Measurements from ENCODE around the gene SH3TC2. TPM values are rescaled to one million over a fixed set of nuclear protein-coding genes. Genes with fewer than 3 reads are reported as not detected.
A peak's percentile ranks its signal among the peaks of the same experiment; 100 is the strongest.

SH3TC2 gene
- total and polyA plus RNA-seq, 2 of the 4 experiments (the other 2 are of a cell fraction) = 3.4 to 7.9 TPM

DNA sequence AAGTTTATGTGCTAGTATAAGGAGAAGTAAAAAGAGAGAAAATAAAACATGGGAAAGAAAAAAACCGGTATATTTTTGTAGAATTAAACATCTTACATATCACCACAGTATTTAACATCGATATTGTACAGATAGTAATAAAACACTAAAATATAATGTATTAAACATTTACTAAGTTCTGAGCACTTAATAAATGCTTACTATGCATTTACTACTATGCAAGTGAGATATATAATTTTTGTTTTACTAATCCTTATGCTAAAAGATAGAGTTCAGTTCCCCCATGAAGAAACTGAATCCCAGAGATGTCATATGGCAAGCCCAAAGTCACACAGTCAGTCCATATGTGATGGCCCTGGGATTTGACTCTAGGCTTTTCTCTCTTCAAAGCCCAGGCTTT lies 51.1 kb downstream of the SH3TC2 start:
- Histone ChIP-seq H4K5ac (ENCODE audit: low read depth, low read length) (no peak overlapping the region), H3K4ac (ENCODE audit: low read depth, low read length) (no peak overlapping the region), H4K91ac (ENCODE audit: insufficient read depth, low read depth, low read length) (no peak overlapping the region), H3K27me3 (ENCODE audit: control insufficient read depth, insufficient read depth, low read length) (no peaks in the 10 kb centered on the region), H2AK9ac (replicated peaks; ENCODE audit: low read depth, low read length, poor library complexity) (no peak overlapping the region), H3K14ac (replicated peaks; ENCODE audit: low read depth, low read length) (no peak overlapping the region), H3K4me1 (ENCODE audit: control insufficient read depth, insufficient read depth, low read length) (peaks cover 4% of the 10 kb centered on the region), H2BK20ac (ENCODE audit: low read depth, low read length) (no peak overlapping the region), H3K18ac (ENCODE audit: low read depth, low read length) (no peak overlapping the region), H3K9ac (ENCODE audit: low read depth, low read length) (no peak overlapping the region), H2BK120ac (ENCODE audit: low read depth, low read length) (no peak overlapping the region), H2AK5ac (ENCODE audit: low read depth, low read length) (no peak overlapping the region), H4K8ac (ENCODE audit: low read depth in 2 of 2, low read length in 2 of 2) (no peak overlapping the region), H3K36me3 (ENCODE audit: control insufficient read depth, insufficient read depth, low read length) (no peaks in the 10 kb centered on the region), H3K56ac (ENCODE audit: extremely low read depth, insufficient read depth, low read length) (no peak overlapping the region), H3K79me1 (ENCODE audit: low read depth in 1 of 2, low read length in 2 of 2) (no peaks in the 10 kb centered on the region), H3K9me1 (ENCODE audit: insufficient read depth, low read length) (no peaks in the 10 kb centered on the region), H2BK5ac (ENCODE audit: low read depth, low read length, poor library complexity, severe bottlenecking) (no peak overlapping the region), H3K4me2 (ENCODE audit: low read depth, low read length) (no peak overlapping the region), H3K4me3 (ENCODE audit: insufficient read depth, low read depth, low read length) (no peak overlapping the region), H4K20me1 (ENCODE audit: insufficient read depth, low read length) (no peaks in the 10 kb centered on the region), H3K9me3 (ENCODE audit: control insufficient read depth, insufficient read depth, low read length) (no peaks in the 10 kb centered on the region), H2BK15ac (ENCODE audit: low read depth, low read length) (no peak overlapping the region), H3K27ac (ENCODE audit: insufficient read depth, low read length) (no peak overlapping the region), H3K23ac (ENCODE audit: low read depth, low read length) (no peak overlapping the region), H2AFZ (replicated peaks; ENCODE audit: low read length, poor library complexity) (no peak overlapping the region)
- TF ChIP-seq MAZ (IDR thresholded peaks at IDR 0.05; ENCODE audit: borderline replicate concordance, low read depth, low read length) (no peak), MAFK (IDR thresholded peaks at IDR 0.05; ENCODE audit: low read depth, low read length) (peak; percentile 89), SMC3 (IDR thresholded peaks at IDR 0.05; ENCODE audit: low read depth, low read length) (no peak), ELK1 (IDR thresholded peaks at IDR 0.05; ENCODE audit: borderline replicate concordance, low read depth, low read length) (no peak), MXI1 (IDR thresholded peaks at IDR 0.05; ENCODE audit: borderline replicate concordance, low read depth, low read length) (no peak), RFX5 (IDR thresholded peaks at IDR 0.05; ENCODE audit: low read depth, low read length) (no peak), FOS (IDR thresholded peaks at IDR 0.05; ENCODE audit: low read depth, low read length) (no peak)
- BruUV-seq (replicated peaks) = no TSS peak
- dilution Hi-C loops (cut with HindIII; ENCODE audit: low sequenced_read_pairs, unreplicated experiment) (no loop called here), intact Hi-C loops (cut with micrococcal nuclease) (no loop called here), in situ Hi-C loops (cut with MboI; ENCODE audit: low sequenced_read_pairs) (no loop called here)
- POLR2A ChIA-PET (ENCODE audit: unreplicated experiment) = no interaction called here
- no CpG with 5 or more reads among the region's 2 CpGs for WGBS, 2 experiments (ENCODE audit: extremely low coverage in 2 of 2, insufficient read length in 1 of 2)
- DNase-seq (no peak), ATAC-seq (ENCODE audit: low read depth) (no peak)
- CTCF ChIA-PET = no interaction called here

All from IMR-90 (cell line).